HepG2 (cell line): ENCODE data around the gene AKAP1. TPM values are rescaled to one million over a fixed set of nuclear protein-coding genes. Genes with fewer than 3 reads are reported as not detected.
A peak's percentile ranks its signal among the peaks of the same experiment; 100 is the strongest.

Experiments
- ARNTL ChIP-seq: sonication (generic); formaldehyde crosslinking; IDR thresholded peaks from 2 replicates; pipeline ENCODE4 v1.4.0; 2020; ENCODE audit warnings: mild to moderate bottlenecking, missing genetic modification reagents
- EZH2 ChIP-seq: conservative IDR thresholded peaks from 2 replicates; pipeline ENCODE4 v1.6.1; 2012; ENCODE audit warnings: mild to moderate bottlenecking, low read depth, low read length, moderate library complexity
- HNF4A ChIP-seq: sonication (generic); formaldehyde crosslinking; IDR thresholded peaks from 2 replicates; pipeline ENCODE4 v1.4.0; 2020; ENCODE audit warnings: missing genetic modification reagents
- HOXA7 ChIP-seq: sonication (generic); formaldehyde crosslinking; IDR thresholded peaks from 2 replicates; pipeline ENCODE4 v1.8.1; 2022; ENCODE audit warnings: mild to moderate bottlenecking, missing genetic modification reagents, moderate library complexity
- MAFG ChIP-seq: sonication (generic); formaldehyde crosslinking; IDR thresholded peaks from 2 replicates; pipeline ENCODE4 v1.5.1; 2020; ENCODE audit warnings: mild to moderate bottlenecking, missing genetic modification reagents
- MTA1 ChIP-seq: sonication (generic); formaldehyde crosslinking; IDR thresholded peaks from 2 replicates; pipeline ENCODE4 v1.4.0; 2020; ENCODE audit warnings: missing genetic modification reagents, mild to moderate bottlenecking, borderline replicate concordance
- RBFOX2 ChIP-seq: fragments of 200-400 bp; formaldehyde crosslinking; IDR thresholded peaks from 2 replicates; pipeline ENCODE4 v1.6.1; 2017; ENCODE audit warnings: low read depth, mild to moderate bottlenecking, low read length
- RXRA ChIP-seq: sonication (generic); formaldehyde crosslinking; IDR thresholded peaks from 2 replicates; pipeline ENCODE4 v1.5.1; 2020; ENCODE audit warnings: missing genetic modification reagents
- ZBTB38 ChIP-seq: sonication (generic); formaldehyde crosslinking; IDR thresholded peaks from 2 replicates; pipeline ENCODE4 v1.5.1; 2020; ENCODE audit warnings: mild to moderate bottlenecking, missing genetic modification reagents
- ZNF143 ChIP-seq: sonication (generic); formaldehyde crosslinking; IDR thresholded peaks from 2 replicates; pipeline ENCODE4 v1.4.0; 2020; ENCODE audit warnings: missing genetic modification reagents
- ZNF451 ChIP-seq: sonication (generic); formaldehyde crosslinking; IDR thresholded peaks from 2 replicates; pipeline ENCODE4 v1.5.0; 2020; ENCODE audit warnings: mild to moderate bottlenecking, missing genetic modification reagents
- ZNF547 ChIP-seq: sonication (generic); formaldehyde crosslinking; IDR thresholded peaks from 2 replicates; pipeline ENCODE4 v1.5.1; 2020; ENCODE audit warnings: mild to moderate bottlenecking, missing genetic modification reagents
- ZNF557 ChIP-seq: sonication (generic); formaldehyde crosslinking; IDR thresholded peaks from 2 replicates; pipeline ENCODE4 v1.4.0; 2020; ENCODE audit warnings: missing genetic modification reagents
- ZNF761 ChIP-seq: sonication (generic); formaldehyde crosslinking; conservative IDR thresholded peaks from 2 replicates; pipeline ENCODE4 v1.4.0; 2020; ENCODE audit warnings: mild to moderate bottlenecking, missing genetic modification reagents
- ZNF891 ChIP-seq: sonication (generic); formaldehyde crosslinking; IDR thresholded peaks from 2 replicates; pipeline ENCODE4 v1.5.0; 2020; ENCODE audit warnings: mild to moderate bottlenecking, missing genetic modification reagents
- ZSCAN22 ChIP-seq: sonication (generic); formaldehyde crosslinking; IDR thresholded peaks from 2 replicates; pipeline ENCODE4 v1.4.0; 2020; ENCODE audit warnings: mild to moderate bottlenecking, missing genetic modification reagents
- ZSCAN31 ChIP-seq: sonication (generic); formaldehyde crosslinking; IDR thresholded peaks from 2 replicates; pipeline ENCODE4 v1.5.0; 2020; ENCODE audit warnings: low read depth, mild to moderate bottlenecking, missing genetic modification reagents
- polyA plus RNA-seq, 8 experiments: library from polyadenylated mRNA; depleted of rRNA in 3 of 8; stranded (reverse) in 7 of 8; unstranded in 1 of 8; fragments of >200 nt; fragmentation: Illumina TruSeq in 4 of 8; extraction: Trizol in 4 of 8; gene quantifications; 2 replicates each; pipeline versions ENCODE4 v1.2.1 to v1.2.3, GENCODE V29; 2011 to 2016; ENCODE audit warnings: low read depth in 4 of 8, missing spikeins in 1 of 8, mixed read lengths in 1 of 8; ENCODE audit not compliant: insufficient read depth in 1 of 8
- total RNA-seq, 5 experiments: library from RNA; depleted of rRNA; stranded (reverse); fragments of >200 nt; fragmentation: Illumina TruSeq; extraction: Trizol; gene quantifications; 2 replicates each; pipeline ENCODE4 v1.2.3, GENCODE V29; 2016; ENCODE audit warnings: low read depth in 1 of 5
- TF ChIP-seq, protein P1 (sequence below): sonication (generic); formaldehyde crosslinking; IDR thresholded peaks from 2 replicates; pipeline ENCODE4 v1.4.0; 2020; ENCODE audit warnings: missing genetic modification reagents, mild to moderate bottlenecking, borderline replicate concordance
- TF ChIP-seq, protein P2 (sequence below): IDR thresholded peaks from 2 replicates; pipeline ENCODE4 v1.6.1; 2016
- TF ChIP-seq, protein P3 (sequence below): sonication (generic); formaldehyde crosslinking; IDR thresholded peaks from 2 replicates; pipeline ENCODE4 v1.4.0; 2020; ENCODE audit warnings: missing genetic modification reagents

The AKAP1 gene
- total and polyA plus RNA-seq, 2 of the 13 experiments (the other 11 are each of a cell fraction or from before 2014, with no cell fraction given) = 101 to 131 TPM

DNA sequence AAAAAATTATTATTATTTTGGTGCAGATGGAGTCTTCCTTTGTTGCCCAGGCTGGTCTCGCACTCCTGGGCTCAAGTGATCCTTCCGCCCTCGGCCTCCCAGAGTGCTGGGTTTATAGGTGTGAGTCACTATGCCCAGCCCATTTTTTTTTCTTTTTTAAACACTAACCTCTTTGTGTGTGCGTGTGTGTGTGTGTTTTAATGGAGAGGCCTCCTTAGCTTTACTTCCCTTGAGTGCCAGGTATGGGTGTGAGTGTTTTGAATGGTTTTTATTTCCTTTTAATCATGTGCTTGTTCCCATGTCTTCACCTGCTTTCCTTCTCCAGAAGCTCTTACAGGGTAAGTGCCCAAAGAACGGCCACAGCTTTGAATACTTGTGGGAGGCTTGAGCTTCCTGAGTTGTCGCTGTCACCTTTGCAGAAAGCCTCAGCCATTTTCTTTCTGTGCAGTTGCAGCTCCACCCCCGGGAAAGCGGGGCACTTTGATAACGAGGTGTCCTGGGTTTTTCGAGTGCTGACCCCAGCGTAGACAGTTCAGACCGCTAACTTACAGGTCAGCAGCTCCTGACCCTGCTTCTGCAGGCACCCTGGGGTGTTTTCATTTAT lies 22.6 kb downstream of the AKAP1 start (continued):
- TF ChIP-seq, protein P1, sequence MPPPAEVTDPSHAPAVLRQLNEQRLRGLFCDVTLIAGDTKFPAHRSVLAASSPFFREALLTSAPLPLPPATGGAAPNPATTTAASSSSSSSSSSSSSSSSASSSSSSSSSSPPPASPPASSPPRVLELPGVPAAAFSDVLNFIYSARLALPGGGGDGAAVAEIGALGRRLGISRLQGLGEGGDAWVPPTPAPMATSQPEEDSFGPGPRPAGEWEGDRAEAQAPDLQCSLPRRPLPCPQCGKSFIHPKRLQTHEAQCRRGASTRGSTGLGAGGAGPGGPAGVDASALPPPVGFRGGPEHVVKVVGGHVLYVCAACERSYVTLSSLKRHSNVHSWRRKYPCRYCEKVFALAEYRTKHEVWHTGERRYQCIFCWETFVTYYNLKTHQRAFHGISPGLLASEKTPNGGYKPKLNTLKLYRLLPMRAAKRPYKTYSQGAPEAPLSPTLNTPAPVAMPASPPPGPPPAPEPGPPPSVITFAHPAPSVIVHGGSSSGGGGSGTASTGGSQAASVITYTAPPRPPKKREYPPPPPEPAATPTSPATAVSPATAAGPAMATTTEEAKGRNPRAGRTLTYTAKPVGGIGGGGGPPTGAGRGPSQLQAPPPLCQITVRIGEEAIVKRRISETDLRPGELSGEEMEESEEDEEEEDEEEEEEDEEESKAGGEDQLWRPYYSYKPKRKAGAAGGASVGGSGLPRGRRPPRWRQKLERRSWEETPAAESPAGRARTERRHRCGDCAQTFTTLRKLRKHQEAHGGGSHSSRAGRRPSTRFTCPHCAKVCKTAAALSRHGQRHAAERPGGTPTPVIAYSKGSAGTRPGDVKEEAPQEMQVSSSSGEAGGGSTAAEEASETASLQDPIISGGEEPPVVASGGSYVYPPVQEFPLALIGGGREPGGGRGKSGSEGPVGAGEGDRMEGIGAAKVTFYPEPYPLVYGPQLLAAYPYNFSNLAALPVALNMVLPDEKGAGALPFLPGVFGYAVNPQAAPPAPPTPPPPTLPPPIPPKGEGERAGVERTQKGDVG (CRISPR knock-in tag) = 0 out of 2 replicates have a peak, but pooled peaks have one; percentile 31
- TF ChIP-seq ZNF143 (CRISPR knock-in tag) (no peak), ZSCAN31 (CRISPR knock-in tag) (no peak), ZBTB38 (peak; percentile 87), HOXA7 (CRISPR knock-in tag) (no peak), HNF4A (CRISPR knock-in tag) (peak; percentile 32; the same call in 1 of the 2 replicates), RXRA (CRISPR knock-in tag) (peak; percentile 37; the same call in 1 of the 2 replicates), EZH2 (no peak), ZNF547 (CRISPR knock-in tag) (no peak), MTA1 (CRISPR knock-in tag) (0 out of 2 replicates have a peak, but pooled peaks have one; percentile 14), ZNF557 (CRISPR knock-in tag) (no peak), ARNTL (CRISPR knock-in tag) (no peak), ZSCAN22 (CRISPR knock-in tag) (no peak), ZNF891 (CRISPR knock-in tag) (no peak), RBFOX2 (no peak), ZNF451 (CRISPR knock-in tag) (no peak), ZNF761 (CRISPR knock-in tag) (no peak), MAFG (CRISPR knock-in tag) (no peak)
- TF ChIP-seq, protein P2, sequence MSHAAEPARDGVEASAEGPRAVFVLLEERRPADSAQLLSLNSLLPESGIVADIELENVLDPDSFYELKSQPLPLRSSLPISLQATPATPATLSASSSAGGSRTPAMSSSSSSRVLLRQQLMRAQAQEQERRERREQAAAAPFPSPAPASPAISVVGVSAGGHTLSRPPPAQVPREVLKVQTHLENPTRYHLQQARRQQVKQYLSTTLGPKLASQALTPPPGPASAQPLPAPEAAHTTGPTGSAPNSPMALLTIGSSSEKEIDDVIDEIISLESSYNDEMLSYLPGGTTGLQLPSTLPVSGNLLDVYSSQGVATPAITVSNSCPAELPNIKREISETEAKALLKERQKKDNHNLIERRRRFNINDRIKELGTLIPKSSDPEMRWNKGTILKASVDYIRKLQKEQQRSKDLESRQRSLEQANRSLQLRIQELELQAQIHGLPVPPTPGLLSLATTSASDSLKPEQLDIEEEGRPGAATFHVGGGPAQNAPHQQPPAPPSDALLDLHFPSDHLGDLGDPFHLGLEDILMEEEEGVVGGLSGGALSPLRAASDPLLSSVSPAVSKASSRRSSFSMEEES = no peak
- TF ChIP-seq, protein P3, sequence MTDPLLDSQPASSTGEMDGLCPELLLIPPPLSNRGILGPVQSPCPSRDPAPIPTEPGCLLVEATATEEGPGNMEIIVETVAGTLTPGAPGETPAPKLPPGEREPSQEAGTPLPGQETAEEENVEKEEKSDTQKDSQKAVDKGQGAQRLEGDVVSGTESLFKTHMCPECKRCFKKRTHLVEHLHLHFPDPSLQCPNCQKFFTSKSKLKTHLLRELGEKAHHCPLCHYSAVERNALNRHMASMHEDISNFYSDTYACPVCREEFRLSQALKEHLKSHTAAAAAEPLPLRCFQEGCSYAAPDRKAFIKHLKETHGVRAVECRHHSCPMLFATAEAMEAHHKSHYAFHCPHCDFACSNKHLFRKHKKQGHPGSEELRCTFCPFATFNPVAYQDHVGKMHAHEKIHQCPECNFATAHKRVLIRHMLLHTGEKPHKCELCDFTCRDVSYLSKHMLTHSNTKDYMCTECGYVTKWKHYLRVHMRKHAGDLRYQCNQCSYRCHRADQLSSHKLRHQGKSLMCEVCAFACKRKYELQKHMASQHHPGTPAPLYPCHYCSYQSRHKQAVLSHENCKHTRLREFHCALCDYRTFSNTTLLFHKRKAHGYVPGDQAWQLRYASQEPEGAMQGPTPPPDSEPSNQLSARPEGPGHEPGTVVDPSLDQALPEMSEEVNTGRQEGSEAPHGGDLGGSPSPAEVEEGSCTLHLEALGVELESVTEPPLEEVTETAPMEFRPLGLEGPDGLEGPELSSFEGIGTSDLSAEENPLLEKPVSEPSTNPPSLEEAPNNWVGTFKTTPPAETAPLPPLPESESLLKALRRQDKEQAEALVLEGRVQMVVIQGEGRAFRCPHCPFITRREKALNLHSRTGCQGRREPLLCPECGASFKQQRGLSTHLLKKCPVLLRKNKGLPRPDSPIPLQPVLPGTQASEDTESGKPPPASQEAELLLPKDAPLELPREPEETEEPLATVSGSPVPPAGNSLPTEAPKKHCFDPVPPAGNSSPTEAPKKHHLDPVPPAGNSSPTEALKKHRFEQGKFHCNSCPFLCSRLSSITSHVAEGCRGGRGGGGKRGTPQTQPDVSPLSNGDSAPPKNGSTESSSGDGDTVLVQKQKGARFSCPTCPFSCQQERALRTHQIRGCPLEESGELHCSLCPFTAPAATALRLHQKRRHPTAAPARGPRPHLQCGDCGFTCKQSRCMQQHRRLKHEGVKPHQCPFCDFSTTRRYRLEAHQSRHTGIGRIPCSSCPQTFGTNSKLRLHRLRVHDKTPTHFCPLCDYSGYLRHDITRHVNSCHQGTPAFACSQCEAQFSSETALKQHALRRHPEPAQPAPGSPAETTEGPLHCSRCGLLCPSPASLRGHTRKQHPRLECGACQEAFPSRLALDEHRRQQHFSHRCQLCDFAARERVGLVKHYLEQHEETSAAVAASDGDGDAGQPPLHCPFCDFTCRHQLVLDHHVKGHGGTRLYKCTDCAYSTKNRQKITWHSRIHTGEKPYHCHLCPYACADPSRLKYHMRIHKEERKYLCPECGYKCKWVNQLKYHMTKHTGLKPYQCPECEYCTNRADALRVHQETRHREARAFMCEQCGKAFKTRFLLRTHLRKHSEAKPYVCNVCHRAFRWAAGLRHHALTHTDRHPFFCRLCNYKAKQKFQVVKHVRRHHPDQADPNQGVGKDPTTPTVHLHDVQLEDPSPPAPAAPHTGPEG (CRISPR knock-in tag) = no peak
